Measurements from ENCODE around the gene PACSIN2. TPM values are rescaled to one million over a fixed set of nuclear protein-coding genes. Genes with fewer than 3 reads are reported as not detected.

Gene PACSIN2
- total RNA-seq, 1 experiment from 2014 or later, result 70.5 TPM

DNA sequence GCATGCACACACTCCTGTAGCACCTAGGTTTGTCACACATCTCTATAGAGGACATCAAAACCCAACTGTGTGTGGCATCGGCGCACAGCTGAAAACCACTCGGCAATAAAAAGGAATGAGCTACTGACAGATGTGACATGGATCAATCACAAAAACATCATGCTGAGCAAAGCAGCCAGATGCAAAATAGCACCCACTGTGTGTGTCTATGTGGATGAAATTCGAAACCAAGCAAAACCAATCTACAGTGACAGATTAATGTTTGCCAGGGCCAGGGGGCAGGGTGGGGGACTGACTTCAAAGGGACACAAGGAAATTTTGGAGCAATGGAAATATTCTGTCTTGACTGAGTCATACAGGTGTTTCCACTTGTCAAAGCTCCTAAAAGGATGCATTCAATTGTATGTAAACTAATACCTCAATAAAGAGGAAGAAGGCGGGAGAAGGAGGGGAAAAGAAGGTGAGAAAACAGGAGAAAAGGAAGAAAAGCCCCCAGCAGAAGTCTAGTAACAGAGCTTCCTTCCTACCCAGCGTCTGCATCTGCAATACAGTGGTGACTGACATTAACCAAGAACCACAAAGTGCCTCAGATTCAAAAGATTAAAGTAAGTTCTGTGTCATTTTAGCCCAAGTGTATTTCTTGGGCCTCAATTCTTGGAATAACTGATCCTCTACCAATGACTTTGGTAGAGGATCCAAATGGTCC is 49.8 kb downstream of the PACSIN2 start (continued):
- TF ChIP-seq, protein P1, sequence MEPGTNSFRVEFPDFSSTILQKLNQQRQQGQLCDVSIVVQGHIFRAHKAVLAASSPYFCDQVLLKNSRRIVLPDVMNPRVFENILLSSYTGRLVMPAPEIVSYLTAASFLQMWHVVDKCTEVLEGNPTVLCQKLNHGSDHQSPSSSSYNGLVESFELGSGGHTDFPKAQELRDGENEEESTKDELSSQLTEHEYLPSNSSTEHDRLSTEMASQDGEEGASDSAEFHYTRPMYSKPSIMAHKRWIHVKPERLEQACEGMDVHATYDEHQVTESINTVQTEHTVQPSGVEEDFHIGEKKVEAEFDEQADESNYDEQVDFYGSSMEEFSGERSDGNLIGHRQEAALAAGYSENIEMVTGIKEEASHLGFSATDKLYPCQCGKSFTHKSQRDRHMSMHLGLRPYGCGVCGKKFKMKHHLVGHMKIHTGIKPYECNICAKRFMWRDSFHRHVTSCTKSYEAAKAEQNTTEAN (CRISPR knock-in tag; IDR thresholded peaks at IDR 0.05), result no peak
- TF ChIP-seq IRF2 (CRISPR knock-in tag; IDR thresholded peaks at IDR 0.05; ENCODE audit: borderline replicate concordance, low read depth), result no peak
- TF ChIP-seq AFF4 (CRISPR knock-in tag; IDR thresholded peaks at IDR 0.05; ENCODE audit: borderline replicate concordance), result no peak
- TF ChIP-seq MLX (CRISPR knock-in tag; IDR thresholded peaks at IDR 0.05), result no peak
- TF ChIP-seq CTCF (IDR thresholded peaks at IDR 0.05), result no peak
- TF ChIP-seq ZNF317 (CRISPR knock-in tag; IDR thresholded peaks at IDR 0.05; ENCODE audit: borderline replicate concordance, low read depth), result no peak
- no peak for TF ChIP-seq ZSCAN18 (CRISPR knock-in tag; IDR thresholded peaks at IDR 0.05)
- TF ChIP-seq NFE2L1 (CRISPR knock-in tag; IDR thresholded peaks at IDR 0.05), result no peak
- TF ChIP-seq SP1 (CRISPR knock-in tag; conservative IDR thresholded peaks at IDR 0.05), result 0 out of 2 replicates have a peak, but pooled peaks have one; percentile 26
- TF ChIP-seq FOXJ3 (CRISPR knock-in tag; IDR thresholded peaks at IDR 0.05; ENCODE audit: borderline replicate concordance), result no peak
- no peak for TF ChIP-seq PRRX2 (CRISPR knock-in tag; IDR thresholded peaks at IDR 0.05)
- TF ChIP-seq ZNF396 (CRISPR knock-in tag; IDR thresholded peaks at IDR 0.05; ENCODE audit: borderline replicate concordance), result no peak
- TF ChIP-seq NFYB (CRISPR knock-in tag; conservative IDR thresholded peaks at IDR 0.05; ENCODE audit: low read depth), result no peak
- no peak for TF ChIP-seq ELF4 (CRISPR knock-in tag; IDR thresholded peaks at IDR 0.05; ENCODE audit: low read depth)
- no peak for TF ChIP-seq CREB1 (CRISPR knock-in tag; IDR thresholded peaks at IDR 0.05)
- no peak for TF ChIP-seq ZNF512 (CRISPR knock-in tag; IDR thresholded peaks at IDR 0.05; ENCODE audit: borderline replicate concordance)
- TF ChIP-seq KAT7 (CRISPR knock-in tag; IDR thresholded peaks at IDR 0.05; ENCODE audit: borderline replicate concordance), result no peak
- TF ChIP-seq ZBTB21 (CRISPR knock-in tag; IDR thresholded peaks at IDR 0.05; ENCODE audit: borderline replicate concordance), result no peak
- TF ChIP-seq ZNF423 (CRISPR knock-in tag; IDR thresholded peaks at IDR 0.05), result peak; percentile 40
- TF ChIP-seq GABPB1 (CRISPR knock-in tag; IDR thresholded peaks at IDR 0.05), result peak; percentile 46; the same call in 1 of the 2 replicates
- no peak for TF ChIP-seq PREB (CRISPR knock-in tag; IDR thresholded peaks at IDR 0.05; ENCODE audit: borderline replicate concordance)
- TF ChIP-seq ATF2 (CRISPR knock-in tag; IDR thresholded peaks at IDR 0.05; ENCODE audit: borderline replicate concordance, low read depth), result no peak
